EL (cell line): Measurements from ENCODE around the gene BHLHE23.

Source experiments
- DNase-seq: peaks from one replicate; pipeline ENCODE4 v3.0.0-alpha.2; 2016

BHLHE23 gene

GRCh38 chr20:63024573-63025392 lies 18.0 kb upstream of the BHLHE23 start:
- no peak for DNase-seq

- no peak for DNase-seq
Measured at GRCh38 chr20:63023936-63024571, 17.3 kb upstream of the BHLHE23 start.

- DNase-seq: no peak
Measured at GRCh38 chr20:63023071-63023935, 16.5 kb upstream of the BHLHE23 start.

- no peak for DNase-seq
Measured at GRCh38 chr20:63022501-63022900, 15.7 kb upstream of the BHLHE23 start.

GRCh38 chr20:63021356-63022321 lies 14.9 kb upstream of the BHLHE23 start:
- no peak for DNase-seq

- no peak for DNase-seq
Measured at GRCh38 chr20:63020681-63021080, 13.9 kb upstream of the BHLHE23 start.

GRCh38 chr20:63017826-63018411 lies 11.2 kb upstream of the BHLHE23 start:
- DNase-seq: no peak

- DNase-seq: no peak
Measured at GRCh38 chr20:63017076-63017825, 10.5 kb upstream of the BHLHE23 start.

GRCh38 chr20:63016514-63017075 lies 9.8 kb upstream of the BHLHE23 start:
- no peak for DNase-seq

GRCh38 chr20:63015662-63016361 lies 9.0 kb upstream of the BHLHE23 start:
- no peak for DNase-seq

GRCh38 chr20:63015147-63015661 lies 8.4 kb upstream of the BHLHE23 start:
- DNase-seq: no peak

- no peak for DNase-seq
Measured at GRCh38 chr20:63014710-63015109, 7.9 kb upstream of the BHLHE23 start.

- DNase-seq: no peak
Measured at GRCh38 chr20:63014287-63014686, 7.5 kb upstream of the BHLHE23 start.

GRCh38 chr20:63013207-63013606 lies 6.4 kb upstream of the BHLHE23 start:
- DNase-seq: no peak

- DNase-seq: no peak
Measured at GRCh38 chr20:63011798-63012197, 5.0 kb upstream of the BHLHE23 start.

GRCh38 chr20:63009988-63010769 lies 3.4 kb upstream of the BHLHE23 start:
- no peak for DNase-seq

GRCh38 chr20:63009045-63009961 lies 2.5 kb upstream of the BHLHE23 start:
- DNase-seq: peak; percentile 63

- no peak for DNase-seq
Measured at GRCh38 chr20:63008541-63009044, 1.8 kb upstream of the BHLHE23 start.
